GM12891 (cell line): ENCODE measurements around the gene DNAJB8.

Experiments
- DNase-seq: peaks from one replicate; pipeline ENCODE4 v3.0.0; 2011; ENCODE audit warnings: low spot score; ENCODE audit not compliant: insufficient read length
- FAIRE-seq: peaks from 2 replicates; lab custom pipeline; 2011; peaks lifted over from hg19 to GRCh38; lab: Jason Lieb, UNC
- PAX5 ChIP-seq: IDR thresholded peaks from 2 replicates; pipeline ENCODE4 v1.6.1; 2011; ENCODE audit warnings: low read length, moderate library complexity, mild to moderate bottlenecking; ENCODE audit not compliant: insufficient read depth, severe bottlenecking
- POLR2A ChIP-seq: IDR thresholded peaks from 2 replicates; pipeline ENCODE4 v1.6.1; 2011; ENCODE audit warnings: low read depth, low read length, control low read depth
- POLR2AphosphoS5 ChIP-seq: IDR thresholded peaks from 2 replicates; pipeline ENCODE4 v1.6.1; 2011; ENCODE audit warnings: low read depth, low read length, control low read depth
- POU2F2 ChIP-seq: IDR thresholded peaks from 2 replicates; pipeline ENCODE4 v1.6.1; 2011; ENCODE audit warnings: low read depth, mild to moderate bottlenecking, control low read depth, low read length, moderate library complexity
- SPI1 ChIP-seq: IDR thresholded peaks from 2 replicates; pipeline ENCODE4 v1.6.1; 2011; ENCODE audit warnings: low read depth, low read length, control low read depth
- TAF1 ChIP-seq: IDR thresholded peaks from 2 replicates; pipeline ENCODE4 v1.6.1; 2011; ENCODE audit warnings: low read depth, low read length, control low read depth

DNAJB8 gene

DNA sequence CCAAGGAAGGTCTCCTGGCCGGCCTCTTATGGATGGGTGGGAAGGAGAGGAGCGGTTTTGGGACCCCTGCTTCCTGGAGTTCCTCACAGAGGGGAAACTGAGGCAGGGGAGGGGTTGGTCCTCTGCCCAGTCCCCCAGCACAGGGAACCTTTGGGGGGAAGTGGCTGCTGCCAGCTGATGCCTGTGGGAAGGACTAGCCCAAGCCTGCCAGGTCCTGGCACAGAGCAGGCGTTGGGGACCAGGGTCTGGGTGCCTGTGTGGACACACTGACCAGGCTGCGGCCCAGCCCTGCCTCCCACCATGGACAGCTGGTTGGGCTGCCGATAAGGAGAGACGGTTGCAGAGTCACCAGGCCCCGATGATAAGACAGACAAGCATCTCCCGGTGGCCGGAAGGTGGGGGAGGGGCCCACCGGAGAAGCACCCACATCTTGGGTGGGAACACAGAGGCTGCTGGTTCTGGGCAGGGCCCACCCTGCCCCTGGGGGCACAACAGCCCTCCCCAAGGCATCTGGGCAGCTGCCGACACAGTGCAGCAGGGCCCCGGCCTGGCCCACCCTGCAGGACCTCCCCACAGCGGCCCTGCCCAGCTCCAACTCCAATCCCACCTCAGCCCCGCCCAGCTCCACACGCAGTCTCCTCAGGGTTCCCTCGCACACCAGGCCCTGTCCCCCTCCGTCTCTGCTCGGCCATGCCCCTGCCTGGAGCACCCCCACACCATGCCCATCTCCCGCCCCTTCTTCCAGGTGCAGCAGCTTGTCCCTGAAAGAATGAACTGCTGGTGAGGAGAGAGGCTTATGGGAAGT is 50.7 kb downstream of the DNAJB8 start:
- TF ChIP-seq POLR2AphosphoS5 = no peak
- no peak for TF ChIP-seq PAX5
- no peak for TF ChIP-seq TAF1
- no peak for TF ChIP-seq SPI1
- TF ChIP-seq POLR2A = no peak
- TF ChIP-seq POU2F2 = no peak
- no peak for DNase-seq
- no peak for FAIRE-seq

DNA sequence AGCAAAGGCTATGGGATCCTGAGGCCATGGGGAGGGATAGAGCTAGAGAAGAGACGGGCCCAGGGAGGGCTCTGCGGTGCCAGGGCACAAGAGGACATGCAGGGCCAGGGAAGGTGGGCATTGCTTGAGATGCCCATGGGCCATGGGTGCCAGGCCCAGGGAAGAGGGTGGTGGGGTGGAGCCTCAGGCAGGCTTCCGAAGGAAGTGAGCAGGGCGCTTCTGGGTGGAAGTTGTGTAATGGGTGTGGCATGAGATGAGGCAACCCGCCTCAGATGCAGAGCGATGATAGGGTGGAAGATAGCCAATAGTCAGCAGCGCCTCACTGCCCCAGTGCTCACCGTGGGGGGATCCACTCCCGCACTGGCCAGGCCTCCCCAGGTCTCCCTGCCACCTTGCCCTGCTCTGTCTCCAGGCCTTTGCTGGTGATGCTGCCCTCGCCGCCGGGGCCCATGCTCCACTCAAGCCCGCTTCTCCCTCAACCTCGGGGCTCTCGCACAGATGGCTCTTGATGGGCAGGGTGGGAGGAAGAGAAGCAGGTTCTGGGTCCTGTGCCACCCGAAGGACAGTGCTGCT is 51.4 kb downstream of the DNAJB8 start:
- DNase-seq (no peak), FAIRE-seq (no peak)
- no peak for TF ChIP-seq POU2F2
- TF ChIP-seq TAF1 = no peak
- TF ChIP-seq SPI1 = no peak
- no peak for TF ChIP-seq POLR2A
- no peak for TF ChIP-seq PAX5
- TF ChIP-seq POLR2AphosphoS5 = no peak

DNA sequence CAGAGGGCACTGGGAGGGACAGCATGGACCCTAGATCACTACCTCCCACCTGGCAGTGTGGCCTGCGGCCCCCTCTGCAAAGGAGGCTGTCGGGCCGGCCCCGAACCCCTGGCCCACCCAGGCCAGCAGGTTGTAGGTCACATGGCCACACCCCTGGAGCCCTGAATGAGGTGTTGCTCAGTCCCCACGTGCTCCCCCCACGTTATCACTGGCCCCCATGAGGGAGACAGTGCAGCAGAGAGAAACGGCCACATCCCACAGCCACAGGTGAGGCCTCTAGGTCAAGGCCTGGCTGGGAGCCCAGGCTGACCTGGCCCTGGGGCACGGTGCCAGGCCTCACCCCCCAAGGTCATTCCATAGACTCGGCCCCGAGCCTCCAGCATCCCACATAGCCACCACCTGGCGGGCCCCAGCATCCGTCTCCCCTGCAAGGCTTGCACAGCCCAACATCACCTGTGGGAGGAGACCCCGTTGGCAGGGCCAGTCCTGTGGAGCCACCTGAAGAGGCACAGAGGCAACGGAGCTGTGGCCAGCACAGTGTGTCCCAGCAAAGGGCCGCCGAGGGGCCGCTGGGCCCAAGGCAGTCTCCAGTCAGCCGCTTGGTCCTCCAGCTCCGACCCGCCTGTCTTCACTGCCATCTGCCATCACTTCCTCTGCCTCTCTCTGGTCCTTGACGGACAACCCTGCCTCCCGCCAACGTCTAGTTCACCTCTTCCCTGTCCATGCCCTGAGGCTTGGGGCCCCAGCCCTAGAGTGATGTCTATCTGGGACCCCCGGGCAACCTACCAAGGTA is 53.1 kb downstream of the DNAJB8 start:
- FAIRE-seq = no peak
- no peak for TF ChIP-seq POLR2A
- no peak for TF ChIP-seq PAX5
- TF ChIP-seq POU2F2 = no peak
- TF ChIP-seq SPI1 = no peak
- TF ChIP-seq POLR2AphosphoS5 = no peak
- no peak for TF ChIP-seq TAF1
- no peak for DNase-seq

DNA sequence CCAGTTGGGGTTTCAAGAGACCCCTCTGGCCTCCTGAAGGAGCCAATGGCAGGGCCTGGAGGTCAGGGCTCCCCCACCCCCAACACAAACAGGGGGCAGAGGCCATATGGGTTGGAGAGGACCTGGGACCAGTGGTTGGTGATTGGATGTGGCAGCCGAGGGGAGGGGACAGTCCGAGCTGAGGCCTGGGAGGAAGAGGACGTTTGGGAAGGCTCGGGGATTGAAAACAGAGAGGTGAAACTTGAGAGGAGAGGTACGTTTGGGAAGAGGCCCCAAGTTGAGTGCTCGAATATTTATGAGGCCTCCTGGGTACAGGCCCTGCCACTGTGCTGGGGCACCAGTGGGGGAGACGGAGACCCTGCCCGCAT is 53.7 kb downstream of the DNAJB8 start:
- no peak for DNase-seq
- no peak for TF ChIP-seq POU2F2
- TF ChIP-seq POLR2AphosphoS5 = no peak
- no peak for TF ChIP-seq POLR2A
- no peak for TF ChIP-seq SPI1
- TF ChIP-seq PAX5 = no peak
- TF ChIP-seq TAF1 = no peak
- no peak for FAIRE-seq
